Central memory CD4-positive, alpha-beta T cell (primary cell): Measurements from ENCODE around the gene PCDH12.
A peak's percentile ranks its signal among the peaks of the same experiment; 100 is the strongest.

ENCODE experiments used
- DNase-seq: peaks from one replicate; pipeline ENCODE4 v3.0.0; 2022
- total RNA-seq, 3 experiments: gene quantifications; one replicate each; lab custom pipeline; 2026; lab: John Stamatoyannopoulos, UW

The PCDH12 gene
- 0.05 to 0.77 (median 0.63) reads per million in 3 experiments for total RNA-seq

DNA sequence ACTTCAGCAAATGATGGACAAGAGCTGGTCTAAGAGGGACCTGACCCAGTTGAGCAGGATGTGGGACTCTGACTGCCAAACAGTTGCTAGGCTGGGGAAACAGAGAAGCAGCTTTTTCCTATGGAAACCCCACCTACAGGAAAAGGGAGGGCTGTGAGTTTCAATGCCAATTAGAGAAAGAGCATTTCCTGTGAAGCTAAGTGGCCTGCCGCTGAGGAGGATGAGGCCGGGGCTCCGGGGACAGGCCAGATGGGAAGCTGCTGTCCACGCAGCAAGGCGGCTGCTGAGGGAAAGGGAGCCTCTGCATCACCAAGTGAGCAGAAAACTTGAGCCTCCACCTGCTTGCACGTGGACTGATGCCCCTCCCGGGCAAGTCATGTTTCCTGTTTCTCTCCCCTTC is at the start of gene PCDH12:
TSS of gene PCDH12 (minus strand) at position 90 of the 400 bp plus-strand sequence. CDS start 351 bp downstream, outside the sequence.
- DNase-seq: no peak

DNA sequence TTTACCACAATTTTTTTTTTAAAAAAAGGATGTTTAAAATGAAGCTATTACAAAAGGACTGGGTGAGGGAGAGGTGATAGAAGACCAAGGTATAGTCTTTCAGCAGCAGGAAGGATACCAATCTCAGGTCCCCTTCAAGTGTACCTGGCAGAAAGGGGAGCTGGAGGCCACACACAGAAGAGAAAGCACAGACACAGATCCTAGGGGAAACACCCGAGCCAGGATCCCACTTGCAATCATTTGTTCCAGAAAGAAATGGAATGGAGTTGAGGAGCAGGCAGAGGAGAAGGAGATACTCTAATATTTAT is 49.2 kb upstream of the PCDH12 start:
- DNase-seq: no peak

DNA sequence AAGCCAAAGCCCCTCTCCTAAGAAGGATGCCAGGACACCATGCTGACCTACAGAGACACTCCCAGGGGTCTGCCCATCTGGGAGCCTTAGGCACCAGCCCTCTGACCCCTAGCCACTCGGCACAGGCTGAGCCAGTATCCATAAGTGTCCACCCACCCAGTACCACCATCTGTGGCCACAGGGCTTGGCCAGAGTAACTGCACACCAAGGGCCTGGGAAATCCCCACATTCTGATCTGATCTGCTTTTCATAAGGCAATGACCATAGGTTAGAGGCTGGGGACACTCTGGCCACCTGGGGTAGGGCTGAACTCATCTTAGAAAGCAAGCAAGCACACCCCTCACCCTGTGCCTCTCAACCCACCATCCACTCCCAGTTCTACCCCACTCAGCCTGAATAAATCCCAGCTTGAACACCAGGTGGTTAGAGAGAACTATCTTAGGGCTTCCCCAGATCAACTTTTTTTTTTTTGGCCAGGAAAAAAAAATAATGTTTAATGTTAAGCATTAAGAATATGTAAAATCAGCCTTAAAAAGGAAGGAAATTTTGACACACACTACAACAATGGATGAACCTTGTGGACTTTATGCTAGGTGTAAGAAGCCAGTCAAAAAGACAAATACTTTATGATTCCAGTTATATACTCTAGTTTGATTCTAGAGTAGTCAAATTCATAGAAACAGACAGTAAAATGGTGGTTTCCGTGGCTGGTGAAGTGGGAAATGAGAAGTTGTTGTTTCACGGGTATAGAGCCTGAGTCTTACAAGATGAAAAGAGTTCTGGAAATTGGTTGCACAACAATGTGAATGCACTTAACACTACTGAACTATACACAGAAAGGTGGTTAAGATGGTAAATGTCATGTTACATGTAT is 48.6 kb upstream of the PCDH12 start:
- peak; percentile 19 for DNase-seq

DNA sequence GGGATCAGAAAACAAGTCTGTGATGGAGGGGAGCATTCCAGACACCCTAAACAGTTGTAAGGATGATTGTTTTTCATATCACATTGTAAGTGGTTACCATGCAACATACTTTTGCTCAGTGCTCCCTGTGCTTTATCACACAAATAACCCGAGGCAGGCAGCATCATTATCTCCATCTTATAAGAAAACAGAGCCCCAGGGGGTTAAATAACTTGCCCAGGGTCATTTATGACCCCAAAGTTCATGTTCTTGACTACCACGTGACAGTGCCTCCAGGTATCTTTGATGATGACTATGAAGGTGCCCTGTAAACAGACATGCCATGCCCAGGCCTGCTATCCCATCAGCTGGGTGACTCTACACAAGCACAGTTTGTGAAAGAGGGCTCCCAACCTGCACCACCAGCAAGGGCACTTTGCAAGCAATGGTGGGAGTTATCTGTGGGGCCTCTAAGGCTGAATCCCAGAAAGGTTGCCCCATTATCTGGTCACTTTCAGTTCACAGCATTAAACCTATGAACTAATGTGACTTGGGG is 45.3 kb upstream of the PCDH12 start:
- no peak for DNase-seq

DNA sequence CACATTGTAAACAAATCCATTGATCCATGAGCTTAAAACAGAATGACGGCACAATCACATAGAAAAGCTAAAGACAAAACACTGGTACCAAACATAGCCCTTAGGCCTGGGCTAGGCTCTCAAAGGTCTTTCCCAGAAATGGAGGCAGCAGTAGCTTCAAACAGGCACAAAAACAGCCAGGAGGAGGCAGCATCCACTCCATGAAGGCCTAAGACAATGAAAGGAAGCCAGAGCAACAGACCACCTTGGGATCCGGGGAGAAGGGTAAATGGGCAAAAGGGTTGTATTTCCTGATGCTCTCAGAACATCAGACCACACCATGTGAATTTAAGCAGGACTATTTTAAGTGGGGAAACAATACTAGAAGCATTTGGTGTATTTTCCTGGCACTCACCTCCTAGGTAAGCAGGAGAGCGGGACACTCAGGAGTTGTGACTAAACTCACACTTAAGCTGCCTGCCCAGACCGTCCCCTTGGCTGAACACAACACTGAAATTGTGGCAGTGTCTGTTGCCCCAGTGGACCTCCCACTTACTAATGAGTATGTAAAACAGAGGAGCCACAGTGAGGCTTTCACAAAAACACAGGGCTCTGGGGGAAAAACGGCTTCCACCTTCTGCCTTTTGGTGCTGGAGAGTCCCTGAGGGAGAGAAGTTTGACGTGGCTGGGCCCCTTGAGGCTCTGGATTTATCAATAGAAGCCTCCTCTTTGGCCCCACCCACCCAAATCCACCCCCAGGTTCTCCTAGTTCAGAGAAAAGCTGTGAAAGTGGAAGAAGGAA is 42.9 kb upstream of the PCDH12 start:
- DNase-seq: no peak

DNA sequence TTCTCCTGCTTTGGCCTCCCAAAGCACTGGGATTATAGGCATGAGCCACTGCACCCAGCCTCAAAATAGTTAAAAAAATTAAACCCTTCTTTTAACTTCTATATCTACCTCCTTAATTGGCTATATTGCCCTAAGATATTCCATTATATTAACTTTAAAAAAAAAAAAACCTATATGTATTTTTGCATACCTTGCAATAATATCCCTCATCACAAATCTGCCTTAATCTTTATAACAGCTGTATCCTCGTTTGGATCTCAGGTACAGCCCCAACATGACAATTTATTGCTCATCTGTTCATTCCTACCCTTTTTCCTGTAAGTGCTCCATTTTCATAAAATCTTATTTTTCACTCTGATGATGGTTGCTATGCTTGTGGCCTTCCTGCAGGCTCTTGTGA is 42.2 kb upstream of the PCDH12 start:
- no peak for DNase-seq

DNA sequence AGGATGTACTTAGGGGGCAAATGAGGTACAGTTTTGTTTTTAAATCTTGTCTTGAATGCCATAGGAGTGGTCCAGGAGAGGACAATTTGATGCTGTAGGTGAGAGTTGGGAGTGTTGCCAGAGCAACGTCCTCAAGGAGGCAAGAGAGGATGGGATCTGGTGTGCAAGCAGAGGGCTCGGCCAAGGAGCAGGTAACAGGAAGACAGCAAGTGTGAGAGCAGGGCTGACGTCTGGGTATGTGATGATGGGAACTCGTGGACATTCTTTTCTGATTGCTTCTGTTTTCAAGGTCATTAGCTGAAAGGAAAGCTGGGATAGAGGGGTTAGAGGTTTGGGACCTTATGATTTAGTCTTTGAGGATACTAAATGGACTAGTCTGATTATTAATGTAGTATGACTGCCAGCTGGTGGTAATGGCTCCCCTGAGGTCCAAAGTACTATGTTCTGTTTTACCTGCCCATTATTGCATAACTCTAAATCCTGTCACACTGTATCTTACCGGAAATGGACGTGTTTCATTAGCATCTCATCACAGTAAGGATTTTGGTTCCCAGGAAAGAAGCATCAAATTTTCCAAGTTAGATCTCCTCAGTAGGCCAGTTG is 39.5 kb upstream of the PCDH12 start:
- DNase-seq: no peak

DNA sequence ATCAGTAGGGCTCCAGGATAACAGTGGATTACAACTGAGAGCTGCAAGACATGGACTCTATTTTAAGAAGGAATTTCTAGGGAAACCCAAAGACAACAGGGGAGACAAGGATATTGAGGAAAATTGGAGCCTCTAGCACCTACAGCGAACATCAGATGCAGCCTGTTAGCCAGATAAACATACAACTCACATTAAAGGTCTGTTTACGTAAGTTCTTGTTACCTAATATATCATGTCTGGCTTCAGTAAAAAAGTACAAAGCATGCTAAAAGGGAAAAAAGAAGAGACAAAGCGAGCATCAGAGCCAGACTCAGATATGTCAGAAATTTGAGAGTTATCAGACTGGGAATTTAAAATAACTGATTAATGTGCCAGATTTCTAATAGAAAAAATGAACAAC is 37.7 kb upstream of the PCDH12 start:
- DNase-seq: no peak

DNA sequence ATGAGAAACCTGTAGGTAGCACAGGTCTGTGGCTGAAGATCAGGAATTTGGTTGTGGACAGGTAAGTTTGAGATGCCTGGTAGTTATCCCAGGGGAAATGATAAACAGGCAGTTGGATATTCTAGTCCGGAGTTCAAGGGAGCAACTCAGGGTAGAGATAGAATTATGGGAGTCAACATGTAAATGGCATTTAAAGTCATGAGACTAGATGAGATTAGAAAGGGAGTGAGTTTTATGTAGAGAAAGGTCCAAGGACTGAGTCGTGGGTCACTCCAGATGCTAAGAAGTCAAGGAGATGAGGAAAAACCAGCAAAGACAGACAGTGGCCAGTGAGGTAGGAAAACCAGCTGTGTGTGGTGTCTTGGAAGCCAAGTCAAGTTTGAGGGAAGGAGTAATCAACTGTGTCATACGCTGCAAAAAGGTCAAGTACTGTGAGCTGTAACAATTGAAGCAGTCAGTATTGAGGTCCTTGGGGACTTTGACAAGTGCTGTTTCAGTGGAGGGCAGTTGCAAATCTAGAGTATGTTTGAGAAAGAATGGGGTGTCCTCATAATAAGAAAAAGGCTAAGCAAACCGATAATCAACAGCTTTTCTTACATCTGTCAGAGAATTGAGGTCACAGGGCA is 36.6 kb upstream of the PCDH12 start:
- DNase-seq: no peak

DNA sequence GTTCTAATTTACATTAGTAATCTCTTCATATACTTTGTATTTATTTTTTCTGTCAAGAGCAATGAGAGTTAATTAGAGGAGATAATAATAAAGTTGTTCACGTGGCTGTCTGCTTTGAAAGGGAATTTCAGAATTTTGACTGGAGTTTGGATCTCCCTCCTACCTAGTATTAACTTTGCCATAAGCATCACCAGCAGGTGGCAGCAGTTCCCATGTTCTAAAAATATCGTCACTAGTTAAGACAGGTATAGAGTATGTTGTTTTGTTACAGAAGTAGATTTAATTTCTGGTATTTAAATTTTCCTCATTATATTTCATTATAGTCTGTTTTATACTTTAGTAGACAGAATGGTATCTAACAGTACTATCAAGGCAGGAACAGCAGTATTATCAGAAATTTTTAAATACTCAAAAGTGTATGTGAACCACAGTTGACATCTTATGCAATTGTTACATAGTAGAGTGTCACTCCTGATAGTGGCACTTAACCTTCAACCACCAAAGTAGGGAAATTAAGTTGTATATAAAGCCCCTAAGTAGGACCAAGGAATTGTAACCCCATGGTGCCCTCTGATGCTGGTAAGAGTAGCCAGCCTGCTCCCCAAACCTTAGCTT is 34.5 kb upstream of the PCDH12 start:
- DNase-seq: peak; percentile 61

DNA sequence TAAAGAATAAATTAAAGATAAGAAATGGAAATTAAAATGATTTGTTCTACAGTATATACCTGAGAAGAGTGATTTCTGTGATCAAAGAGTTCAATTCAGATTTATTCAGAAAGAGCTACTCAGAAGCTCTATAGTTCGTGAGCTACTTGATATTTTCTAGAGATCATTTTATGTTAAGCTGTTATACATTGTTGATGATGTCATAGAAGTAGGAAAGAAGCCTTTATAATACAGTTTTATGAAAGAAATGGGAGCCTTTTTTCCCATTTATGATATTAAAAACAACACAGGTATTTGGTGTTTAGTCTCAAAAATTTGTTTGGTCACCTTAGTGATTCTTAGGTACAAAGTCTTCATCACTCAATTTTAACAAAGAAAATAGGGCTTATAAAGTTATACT is 31.7 kb upstream of the PCDH12 start:
- no peak for DNase-seq

DNA sequence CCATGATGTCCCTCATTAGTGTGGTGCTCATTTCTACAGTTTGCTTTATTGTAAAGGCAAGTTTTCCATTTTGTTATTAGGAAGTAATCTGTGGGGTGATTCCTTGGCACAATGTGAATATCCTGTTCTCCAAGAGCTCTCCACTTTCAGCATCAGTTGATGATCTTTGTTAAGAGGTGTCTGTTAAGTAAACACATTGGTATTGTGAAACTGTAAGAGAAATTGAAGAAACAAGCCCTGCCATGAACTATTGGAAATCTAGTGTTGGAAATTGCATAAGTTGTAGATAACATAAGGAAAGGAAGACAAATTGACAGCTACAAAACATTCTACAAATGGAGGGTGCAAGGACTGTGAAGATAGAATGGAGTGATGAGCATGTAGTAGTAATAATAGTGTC is 28.1 kb upstream of the PCDH12 start:
- DNase-seq: no peak

DNA sequence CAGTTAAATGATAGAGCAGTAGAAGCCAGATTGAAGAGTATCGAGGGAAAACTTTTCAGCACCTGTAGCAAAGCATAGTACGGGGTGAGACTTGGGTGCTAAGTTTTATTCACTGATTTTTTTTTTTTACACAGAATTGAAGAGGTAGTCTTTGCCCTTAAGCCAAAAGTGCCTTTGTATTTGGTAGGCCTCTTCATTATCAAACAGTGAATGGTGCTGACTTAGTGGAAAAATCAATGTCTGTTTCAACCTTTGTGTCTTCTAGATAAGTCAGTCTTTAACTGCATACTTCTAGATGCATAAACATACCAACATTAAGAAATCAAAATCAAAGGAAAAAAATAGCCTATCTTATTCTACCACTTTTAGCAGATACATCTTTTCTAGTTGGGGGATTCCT is 24.6 kb upstream of the PCDH12 start:
- no peak for DNase-seq

DNA sequence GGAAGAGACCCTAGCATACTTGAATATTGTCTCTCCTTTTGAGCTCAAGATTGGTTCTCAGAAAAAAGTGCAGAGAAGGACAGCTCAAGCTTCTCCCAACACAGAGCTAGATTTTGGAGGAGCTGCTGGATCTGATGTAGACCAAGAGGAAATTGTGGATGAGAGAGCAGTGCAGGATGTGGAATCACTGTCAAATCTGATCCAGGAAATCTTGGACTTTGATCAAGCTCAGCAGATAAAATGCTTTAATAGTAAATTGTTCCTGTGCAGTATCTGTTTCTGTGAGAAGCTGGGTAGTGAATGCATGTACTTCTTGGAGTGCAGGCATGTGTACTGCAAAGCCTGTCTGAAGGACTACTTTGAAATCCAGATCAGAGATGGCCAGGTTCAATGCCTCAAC is 20.4 kb upstream of the PCDH12 start:
- no peak for DNase-seq

DNA sequence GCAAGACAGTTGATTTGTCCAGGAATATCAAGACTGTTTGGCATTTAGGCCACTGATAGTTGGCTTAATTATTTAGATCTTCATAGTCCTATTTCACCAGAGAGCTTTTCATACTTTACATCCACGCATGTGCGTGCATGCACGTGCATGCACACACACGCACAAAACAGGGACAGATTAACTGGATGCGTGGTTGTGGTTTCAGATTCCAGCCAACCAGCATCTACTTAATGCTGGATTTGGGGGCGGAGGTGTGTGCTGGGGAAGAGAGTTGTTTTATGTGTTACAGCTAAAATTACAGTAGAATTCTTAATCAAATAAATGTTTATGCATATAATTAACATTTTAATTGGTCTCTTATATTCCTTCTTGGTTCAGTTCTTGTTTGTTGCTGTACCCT is 18.2 kb upstream of the PCDH12 start:
- DNase-seq: no peak

DNA sequence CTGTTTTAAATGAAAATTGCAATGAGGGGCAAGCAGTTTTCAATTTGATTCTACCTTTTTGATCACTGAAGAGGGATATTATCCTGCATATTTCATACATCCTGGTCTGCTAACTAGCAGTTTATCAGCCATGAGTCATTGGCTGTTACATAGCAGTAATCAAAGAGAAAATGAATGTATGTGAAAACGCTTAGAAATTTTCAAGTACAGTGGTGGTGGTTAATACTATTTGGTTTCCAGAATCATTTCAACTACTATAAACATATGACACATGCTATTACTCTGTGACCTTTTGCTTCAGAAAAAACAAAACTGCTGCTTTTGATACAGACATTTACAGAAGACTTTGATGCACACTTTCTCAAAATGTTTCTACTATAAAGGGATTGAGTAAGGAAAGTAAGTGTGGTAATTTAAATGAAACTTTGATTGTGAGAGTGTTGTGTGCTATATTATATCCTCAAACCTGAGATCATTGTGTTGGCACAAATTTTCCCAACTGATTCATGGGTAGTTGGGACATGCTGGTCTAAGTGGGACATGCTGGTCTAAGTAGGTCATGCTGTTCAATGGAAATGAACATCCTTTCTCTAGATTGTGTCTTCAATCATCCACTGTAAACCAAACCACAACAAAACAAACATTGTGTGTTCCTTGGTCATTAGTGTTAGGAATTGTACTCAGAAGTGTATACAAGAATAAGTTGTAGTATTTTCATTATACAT is 16.0 kb upstream of the PCDH12 start:
- DNase-seq: no peak

DNA sequence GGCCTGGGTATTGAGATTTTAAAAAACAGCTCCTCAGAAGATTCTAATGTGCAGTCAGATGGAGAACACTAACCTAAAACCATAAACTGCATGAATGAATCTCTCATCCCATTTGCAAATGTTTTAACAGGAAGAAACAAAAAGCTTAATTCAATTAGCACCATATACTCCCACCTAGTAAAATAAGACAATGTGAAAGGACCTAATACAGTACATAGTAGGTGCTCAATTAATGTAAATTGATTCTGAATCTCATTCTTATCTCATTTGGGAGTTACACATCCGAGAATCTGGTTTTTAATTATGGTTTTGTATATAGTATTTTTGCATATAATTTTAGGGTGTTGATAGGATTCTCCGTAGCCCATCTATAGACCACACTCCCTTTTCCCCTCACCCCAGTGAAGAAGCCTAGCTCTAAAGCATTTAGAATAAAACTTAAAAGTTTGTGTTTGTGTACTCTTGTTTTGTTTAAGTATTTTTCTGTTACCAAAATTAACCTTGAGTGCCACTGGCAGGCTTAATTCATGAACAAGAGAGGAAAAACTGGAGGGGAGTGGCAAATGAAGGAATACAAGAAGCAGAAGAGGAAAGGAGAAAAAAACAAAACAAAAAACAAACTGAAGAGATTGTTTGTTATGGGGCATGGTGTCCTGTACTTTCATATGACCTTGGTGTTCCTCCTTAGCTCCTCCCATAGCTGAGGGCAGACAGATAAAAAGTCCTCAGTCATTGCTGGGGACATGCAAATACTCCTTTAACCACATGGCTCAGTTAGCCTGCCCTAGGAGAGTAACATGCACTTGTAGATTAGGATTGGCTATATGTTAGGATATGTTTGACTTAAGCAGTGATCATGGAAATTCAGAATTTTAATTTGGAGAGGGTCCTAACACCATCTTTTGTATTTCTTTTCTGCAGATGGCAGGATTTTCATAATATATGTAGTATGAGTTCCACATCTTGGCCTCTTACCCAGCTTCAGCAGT is 12.1 kb upstream of the PCDH12 start:
- DNase-seq: no peak

DNA sequence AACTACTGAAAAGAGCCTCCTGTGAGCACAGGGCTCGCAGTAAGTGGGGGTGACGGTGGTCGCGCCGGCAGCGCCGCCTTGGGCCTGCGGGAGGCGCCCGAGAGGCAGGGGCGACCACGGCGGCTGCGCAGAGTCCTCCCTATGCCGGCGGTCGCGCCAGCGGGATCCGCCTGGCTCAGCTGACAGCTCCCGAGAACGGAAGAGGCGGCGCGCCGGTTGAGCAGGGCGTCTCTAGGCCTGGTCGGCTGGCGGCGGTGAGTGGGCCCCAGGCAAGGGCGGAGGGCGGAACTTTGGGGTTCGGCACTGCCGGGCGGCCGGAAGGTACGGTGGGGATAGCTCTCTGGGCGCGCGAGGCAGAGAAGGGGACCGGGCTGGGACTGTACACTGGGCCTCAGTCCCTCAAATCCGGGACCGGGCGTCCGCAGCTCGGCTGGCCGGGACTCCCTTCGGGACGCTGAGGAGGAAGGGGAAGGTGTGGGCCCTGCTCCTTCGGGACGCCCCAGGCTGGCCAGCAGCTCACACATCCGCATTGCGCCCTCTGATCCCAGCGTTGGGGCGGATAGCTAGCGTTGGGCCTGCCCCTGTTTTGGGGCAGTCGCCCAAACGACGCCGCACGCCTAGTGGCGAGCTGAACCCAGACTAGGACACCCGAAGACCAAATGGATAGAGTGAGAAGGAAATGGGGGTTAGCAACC is 11.1 kb upstream of the PCDH12 start, which contains the start of gene RNF14:
TSS of gene RNF14 (plus strand) at position 192 of the 695 bp plus-strand sequence. CDS start 4,484 bp downstream, outside the sequence.
- DNase-seq: peak; percentile 94

DNA sequence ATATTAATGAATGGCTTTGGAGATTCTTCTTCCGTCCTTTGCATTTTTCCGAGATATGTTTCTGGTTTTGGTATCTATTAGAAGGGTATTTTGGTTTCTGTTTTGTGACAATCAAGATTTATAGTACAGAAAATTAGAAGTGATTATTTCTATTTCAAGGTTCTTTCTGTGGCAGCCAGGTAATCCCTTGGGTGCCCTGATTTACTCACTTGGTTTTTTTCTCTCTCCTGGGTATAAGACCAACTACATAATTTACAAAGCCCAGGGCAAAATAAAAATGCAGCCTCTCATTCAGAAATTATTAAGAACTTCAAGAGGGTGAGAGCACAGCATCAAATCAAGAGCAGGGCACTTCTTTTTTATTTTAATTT is 8.9 kb upstream of the PCDH12 start:
- no peak for DNase-seq
